Panc1 (cell line): ENCODE measurements around the gene DHRSX. TPM values are rescaled to one million over a fixed set of nuclear protein-coding genes. Genes with fewer than 3 reads are reported as not detected.
A peak's percentile ranks its signal among the peaks of the same experiment; 100 is the strongest.

ENCODE experiments used
- ATAC-seq: fragments of 200-7000 bp; cut with Tn5 transposase; 2 replicates; pipeline ENCODE4 v1.9.1; 2020; ENCODE audit warnings: mild to moderate bottlenecking, moderate library complexity
- BruUV-seq: library from RNA; stranded (reverse); fragments of 400-500 nt; replicated peaks from 2 replicates; lab custom pipeline; 2021; lab: Mats Ljungman, UMichigan
- CTCF ChIA-PET: fragments of 300-600 bp; sonication (Branson Sonifier 250); formaldehyde crosslinking; loops from one replicate; lab custom pipeline; 2022; ENCODE audit warnings: antibody characterized with exemption; lab: Charles Lee
- POLR2A ChIA-PET: fragments of 300-600 bp; sonication (Branson Sonifier 250); formaldehyde crosslinking; loops from one replicate; lab custom pipeline; 2022; ENCODE audit warnings: antibody characterized with exemption; lab: Charles Lee
- DNase-seq: peaks from one replicate; pipeline ENCODE4 v3.0.0-alpha.2; 2010; ENCODE audit warnings: low read depth, low spot score
- H3K27ac ChIP-seq: 2 replicates; pipeline ENCODE4 v1.5.1; 2011; ENCODE audit warnings: mild to moderate bottlenecking, low read length, inconsistent platforms
- H3K27me3 ChIP-seq: fragments of 200-500 bp; sonication (Bioruptor generic); 2 replicates; pipeline ENCODE4 v1.6.0; 2014; ENCODE audit warnings: low read length, inconsistent platforms; ENCODE audit not compliant: control insufficient read depth, insufficient read depth
- H3K36me3 ChIP-seq: fragments of 200-500 bp; sonication (Bioruptor generic); 2 replicates; pipeline ENCODE4 v1.5.1; 2014; ENCODE audit warnings: inconsistent platforms, mild to moderate bottlenecking, low read length, moderate library complexity; ENCODE audit not compliant: control insufficient read depth, insufficient read depth
- H3K4me1 ChIP-seq: 2 replicates; pipeline ENCODE4 v1.5.1; 2011; ENCODE audit warnings: inconsistent platforms, mild to moderate bottlenecking, low read length, moderate library complexity; ENCODE audit not compliant: control insufficient read depth, insufficient read depth
- H3K4me3 ChIP-seq, 2 experiments: 2 replicates each; pipeline ENCODE4 v1.5.1; 2011 to 2012; ENCODE audit warnings: low read depth in 2 of 2, low read length in 2 of 2, mild to moderate bottlenecking in 2 of 2, inconsistent platforms in 1 of 2, moderate library complexity in 1 of 2
- H3K9me3 ChIP-seq: fragments of 200-500 bp; sonication (Bioruptor generic); 2 replicates; pipeline ENCODE4 v1.5.1; 2014; ENCODE audit warnings: low read depth, mild to moderate bottlenecking, inconsistent platforms, low read length, moderate library complexity; ENCODE audit not compliant: control insufficient read depth, insufficient read depth
- POLR2AphosphoS5 ChIP-seq: IDR thresholded peaks from 2 replicates; pipeline ENCODE4 v1.6.1; 2012; ENCODE audit warnings: mild to moderate bottlenecking, low read depth, low read length, moderate library complexity
- SIN3A ChIP-seq: IDR thresholded peaks from 2 replicates; pipeline ENCODE4 v1.6.1; 2012; ENCODE audit warnings: low read depth, mild to moderate bottlenecking, low read length, moderate library complexity, borderline replicate concordance; ENCODE audit not compliant: insufficient read depth
- TCF7L2 ChIP-seq: IDR thresholded peaks from 2 replicates; pipeline ENCODE4 v1.6.1; 2011; ENCODE audit warnings: mild to moderate bottlenecking, low read depth, low read length, inconsistent platforms
- in situ Hi-C: cut with HindIII; loops from 2 replicates; pipeline ENCODE4 v1.10.0; 2016; ENCODE audit warnings: low sequenced_read_pairs, low pct_unique_long_range_greater_than_20kb
- intact Hi-C: fragments of 100-400 bp; cut with micrococcal nuclease; formaldehyde crosslinking; loops from one replicate; pipeline ENCODE4 v1.10.0; 2022; ENCODE audit not compliant: unreplicated experiment
- total RNA-seq: library from RNA; stranded (reverse); gene quantifications from one replicate; pipeline ENCODE4 v1.2.1, GENCODE V29; 2021; ENCODE audit not compliant: unreplicated experiment
- TF ChIP-seq, protein P1 (sequence below): fragments of 450-650 bp; IDR thresholded peaks from 2 replicates; pipeline ENCODE4 v1.5.1; 2017; ENCODE audit warnings: mild to moderate bottlenecking
- TF ChIP-seq, protein P2 (sequence below), 2 experiments: IDR thresholded peaks; 2 replicates each; pipeline ENCODE4 v1.6.1; 2011 to 2012; ENCODE audit warnings: low read depth in 2 of 2, control low read depth in 1 of 2, low read length in 1 of 2, mild to moderate bottlenecking in 1 of 2, moderate library complexity in 1 of 2; ENCODE audit not compliant: insufficient read depth in 1 of 2

Gene DHRSX
- total RNA-seq, 1 experiment from 2014 or later, result 20.1 TPM

DNA sequence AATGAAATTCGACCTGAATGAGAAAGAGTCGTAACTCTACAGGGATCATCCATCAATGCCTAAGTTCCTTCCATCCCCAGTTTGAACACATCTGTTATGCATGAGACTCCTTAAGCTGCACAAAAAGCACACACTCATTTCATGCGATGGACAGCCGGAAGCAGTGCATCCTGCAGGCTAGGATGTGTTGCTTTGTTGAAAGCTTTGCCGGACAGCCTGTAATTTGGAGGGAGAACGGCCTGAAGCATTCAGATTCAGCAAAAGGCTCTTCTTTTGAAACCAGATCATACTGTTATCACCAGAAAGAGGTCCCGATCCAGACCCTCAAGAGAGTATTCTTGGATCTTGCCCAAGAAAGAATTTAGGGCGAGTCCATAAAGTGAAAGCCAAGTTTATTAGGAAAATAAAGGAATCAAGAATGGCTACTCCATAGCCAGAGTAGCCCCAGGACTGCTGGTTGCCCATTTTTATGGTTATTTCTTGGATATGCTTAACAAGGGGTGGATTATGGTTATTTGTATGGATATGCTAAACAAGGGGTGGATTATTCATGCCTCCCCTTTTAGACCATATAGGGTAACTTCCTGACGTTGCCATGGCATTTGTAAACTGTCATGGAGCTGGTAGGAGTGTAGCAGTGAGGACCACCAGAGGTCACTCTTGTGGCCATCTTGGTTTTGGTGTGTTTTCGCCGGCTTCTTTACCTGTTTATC, 48.1 kb upstream of the DHRSX start:
- no peaks in the 10 kb centered on the region for H3K9me3 ChIP-seq
- intact Hi-C loops, result no loop called here
- DNase-seq (no peak), ATAC-seq (no peak)
- no peaks in the 10 kb centered on the region for H3K27me3 ChIP-seq
- in situ Hi-C loops, result no loop called here
- TF ChIP-seq, protein P1, sequence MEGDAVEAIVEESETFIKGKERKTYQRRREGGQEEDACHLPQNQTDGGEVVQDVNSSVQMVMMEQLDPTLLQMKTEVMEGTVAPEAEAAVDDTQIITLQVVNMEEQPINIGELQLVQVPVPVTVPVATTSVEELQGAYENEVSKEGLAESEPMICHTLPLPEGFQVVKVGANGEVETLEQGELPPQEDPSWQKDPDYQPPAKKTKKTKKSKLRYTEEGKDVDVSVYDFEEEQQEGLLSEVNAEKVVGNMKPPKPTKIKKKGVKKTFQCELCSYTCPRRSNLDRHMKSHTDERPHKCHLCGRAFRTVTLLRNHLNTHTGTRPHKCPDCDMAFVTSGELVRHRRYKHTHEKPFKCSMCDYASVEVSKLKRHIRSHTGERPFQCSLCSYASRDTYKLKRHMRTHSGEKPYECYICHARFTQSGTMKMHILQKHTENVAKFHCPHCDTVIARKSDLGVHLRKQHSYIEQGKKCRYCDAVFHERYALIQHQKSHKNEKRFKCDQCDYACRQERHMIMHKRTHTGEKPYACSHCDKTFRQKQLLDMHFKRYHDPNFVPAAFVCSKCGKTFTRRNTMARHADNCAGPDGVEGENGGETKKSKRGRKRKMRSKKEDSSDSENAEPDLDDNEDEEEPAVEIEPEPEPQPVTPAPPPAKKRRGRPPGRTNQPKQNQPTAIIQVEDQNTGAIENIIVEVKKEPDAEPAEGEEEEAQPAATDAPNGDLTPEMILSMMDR, result peak; percentile 20; the same call in 1 of the 2 replicates
- TF ChIP-seq, protein P2, sequence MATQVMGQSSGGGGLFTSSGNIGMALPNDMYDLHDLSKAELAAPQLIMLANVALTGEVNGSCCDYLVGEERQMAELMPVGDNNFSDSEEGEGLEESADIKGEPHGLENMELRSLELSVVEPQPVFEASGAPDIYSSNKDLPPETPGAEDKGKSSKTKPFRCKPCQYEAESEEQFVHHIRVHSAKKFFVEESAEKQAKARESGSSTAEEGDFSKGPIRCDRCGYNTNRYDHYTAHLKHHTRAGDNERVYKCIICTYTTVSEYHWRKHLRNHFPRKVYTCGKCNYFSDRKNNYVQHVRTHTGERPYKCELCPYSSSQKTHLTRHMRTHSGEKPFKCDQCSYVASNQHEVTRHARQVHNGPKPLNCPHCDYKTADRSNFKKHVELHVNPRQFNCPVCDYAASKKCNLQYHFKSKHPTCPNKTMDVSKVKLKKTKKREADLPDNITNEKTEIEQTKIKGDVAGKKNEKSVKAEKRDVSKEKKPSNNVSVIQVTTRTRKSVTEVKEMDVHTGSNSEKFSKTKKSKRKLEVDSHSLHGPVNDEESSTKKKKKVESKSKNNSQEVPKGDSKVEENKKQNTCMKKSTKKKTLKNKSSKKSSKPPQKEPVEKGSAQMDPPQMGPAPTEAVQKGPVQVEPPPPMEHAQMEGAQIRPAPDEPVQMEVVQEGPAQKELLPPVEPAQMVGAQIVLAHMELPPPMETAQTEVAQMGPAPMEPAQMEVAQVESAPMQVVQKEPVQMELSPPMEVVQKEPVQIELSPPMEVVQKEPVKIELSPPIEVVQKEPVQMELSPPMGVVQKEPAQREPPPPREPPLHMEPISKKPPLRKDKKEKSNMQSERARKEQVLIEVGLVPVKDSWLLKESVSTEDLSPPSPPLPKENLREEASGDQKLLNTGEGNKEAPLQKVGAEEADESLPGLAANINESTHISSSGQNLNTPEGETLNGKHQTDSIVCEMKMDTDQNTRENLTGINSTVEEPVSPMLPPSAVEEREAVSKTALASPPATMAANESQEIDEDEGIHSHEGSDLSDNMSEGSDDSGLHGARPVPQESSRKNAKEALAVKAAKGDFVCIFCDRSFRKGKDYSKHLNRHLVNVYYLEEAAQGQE (IDR thresholded peaks at IDR 0.05; ENCODE audit: insufficient read depth in 1 of 2, low read depth in 2 of 2, low read length in 1 of 2), result no peak
- no peak overlapping the region for H3K4me3 ChIP-seq
- CTCF ChIA-PET, result no interaction called here
- H3K36me3 ChIP-seq, result no peaks in the 10 kb centered on the region
- BruUV-seq, result no TSS peak
- POLR2A ChIA-PET, result no interaction called here
- H3K27ac ChIP-seq, result no peak overlapping the region
- H3K4me1 ChIP-seq, result no peaks in the 10 kb centered on the region

DNA sequence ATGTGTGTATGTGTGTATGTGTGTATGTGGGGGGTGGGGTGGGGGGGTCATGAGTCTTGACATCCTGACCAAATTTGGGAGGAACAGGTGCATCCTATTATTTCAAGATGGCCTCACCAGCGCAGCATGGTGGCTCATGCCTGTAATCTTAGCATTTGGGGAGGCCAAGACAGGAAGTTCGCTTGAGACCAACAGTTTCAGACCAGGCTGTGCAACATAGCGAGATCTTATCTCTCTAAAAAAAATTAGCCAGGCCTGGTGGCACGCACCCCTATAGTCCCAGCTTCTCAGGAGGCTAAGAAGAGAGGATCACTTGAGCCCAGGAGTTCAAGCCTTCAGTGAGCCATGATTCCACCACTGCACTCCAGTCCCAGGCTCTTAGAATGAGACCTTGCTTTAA, 47.0 kb upstream of the DHRSX start:
- in situ Hi-C loops, result no loop called here
- BruUV-seq, result no TSS peak
- H3K4me3 ChIP-seq, result no peak overlapping the region
- no peak overlapping the region for H3K27ac ChIP-seq
- no peaks in the 10 kb centered on the region for H3K9me3 ChIP-seq
- DNase-seq (no peak), ATAC-seq (no peak)
- POLR2A ChIA-PET, result no interaction called here
- CTCF ChIA-PET, result no interaction called here
- H3K36me3 ChIP-seq, result no peaks in the 10 kb centered on the region
- intact Hi-C loops, result no loop called here
- H3K27me3 ChIP-seq, result no peaks in the 10 kb centered on the region
- H3K4me1 ChIP-seq, result no peaks in the 10 kb centered on the region
- no peak for TF ChIP-seq SIN3A
- TF ChIP-seq POLR2AphosphoS5, result no peak
- TF ChIP-seq, protein P1, result no peak
- TF ChIP-seq TCF7L2, result no peak
- TF ChIP-seq, protein P2 (IDR thresholded peaks at IDR 0.05; ENCODE audit: insufficient read depth in 1 of 2, low read depth in 2 of 2, low read length in 1 of 2), result no peak
